ENCODE results near the gene KIRREL3. TPM values are rescaled to one million over a fixed set of nuclear protein-coding genes. Genes with fewer than 3 reads are reported as not detected.

KIRREL3 gene
- total and polyA plus RNA-seq, 2 of the 8 experiments (the other 6 are each of a cell fraction or from before 2014, with no cell fraction given), result 0.29 to 0.32 TPM

DNA sequence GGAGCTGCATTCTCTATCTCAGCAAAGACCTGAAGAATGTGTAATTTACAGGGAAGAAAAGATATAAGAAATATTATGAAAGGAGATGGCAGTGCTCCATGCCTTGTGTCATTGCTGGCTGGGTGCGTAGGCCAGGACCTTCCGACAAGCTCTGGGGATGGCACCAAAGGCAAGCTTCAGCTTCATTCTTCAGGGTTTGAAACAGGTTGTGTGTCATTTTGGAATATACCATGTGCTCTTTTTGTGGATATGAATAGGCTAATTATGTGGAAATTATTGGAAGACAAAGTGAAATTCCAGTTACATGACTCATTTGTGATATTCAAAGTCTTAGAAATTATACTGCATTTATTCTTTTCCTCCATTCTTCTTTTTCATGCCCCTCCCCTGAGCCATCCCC, 5.7 kb upstream of the KIRREL3 start (continued):
- TF ChIP-seq EGR1 (IDR thresholded peaks at IDR 0.05; ENCODE audit: borderline replicate concordance, low read depth, low read length), result no peak

Data from H1 (cell line).